H1 (cell line): ENCODE measurements around the gene MEMO1. TPM values are rescaled to one million over a fixed set of nuclear protein-coding genes. Genes with fewer than 3 reads are reported as not detected.

Experiments
- CTCF ChIA-PET: fragments of 300-600 bp; sonication (Branson Sonifier 250); formaldehyde crosslinking; loops from one replicate; lab custom pipeline; 2021; ENCODE audit not compliant: partially characterized antibody; lab: Charles Lee
- POLR2A ChIA-PET: fragments of 300-600 bp; sonication (Branson Sonifier 250); formaldehyde crosslinking; loops from one replicate; lab custom pipeline; 2021; ENCODE audit warnings: inconsistent platforms; ENCODE audit not compliant: partially characterized antibody; lab: Charles Lee
- DNase-seq, 2 experiments: peaks; one replicate each; pipeline versions ENCODE4 v3.0.0 to v3.0.0-alpha.2; 2010 to 2022; ENCODE audit warnings: low spot score in 2 of 2, low read depth in 1 of 2, mixed read lengths in 1 of 2
- FAIRE-seq: peaks from 2 replicates; lab custom pipeline; 2011; peaks lifted over from hg19 to GRCh38; lab: Jason Lieb, UNC
- H2AFZ ChIP-seq: 2 replicates; pipeline ENCODE4 v1.8.1; 2012; ENCODE audit warnings: low read length, inconsistent platforms
- H2AK5ac ChIP-seq: 2 replicates; pipeline ENCODE4 v1.6.1; 2013; ENCODE audit warnings: low read depth, low read length
- H2BK120ac ChIP-seq: replicated peaks from 2 replicates; pipeline ENCODE3; 2013; ENCODE audit warnings: low read depth, low read length, inconsistent platforms
- H2BK12ac ChIP-seq: 2 replicates; pipeline ENCODE4 v1.6.1; 2013; ENCODE audit warnings: low read depth, low read length
- H2BK15ac ChIP-seq: 2 replicates; pipeline ENCODE4 v1.6.1; 2013; ENCODE audit warnings: low read length
- H2BK20ac ChIP-seq: 2 replicates; pipeline ENCODE4 v1.6.1; 2013; ENCODE audit warnings: low read length
- H2BK5ac ChIP-seq: 2 replicates; pipeline ENCODE4 v1.6.1; 2013; ENCODE audit warnings: low read depth, low read length
- H3K14ac ChIP-seq: 2 replicates; pipeline ENCODE4 v1.6.1; 2013; ENCODE audit warnings: inconsistent platforms; ENCODE audit not compliant: insufficient read length
- H3K18ac ChIP-seq: 2 replicates; pipeline ENCODE4 v1.6.1; 2013; ENCODE audit warnings: low read length; ENCODE audit errors: extremely low read depth
- H3K23ac ChIP-seq: 2 replicates; pipeline ENCODE4 v1.6.1; 2013; ENCODE audit warnings: inconsistent platforms; ENCODE audit not compliant: insufficient read length
- H3K23me2 ChIP-seq: 2 replicates; pipeline ENCODE4 v1.6.1; 2013; ENCODE audit warnings: low read depth, low read length
- H3K27ac ChIP-seq: 2 replicates; pipeline ENCODE4 v1.6.1; 2011; ENCODE audit warnings: low read depth, low read length, inconsistent platforms
- H3K27me3 ChIP-seq, 4 experiments: replicated peaks in 1 of 4; 1 replicate in 1 of 4; 2 replicates in 3 of 4; pipeline versions ENCODE4 v1.6.1 to v1.8.1; 2011 to 2013; ENCODE audit warnings: low read length in 3 of 4, mild to moderate bottlenecking in 3 of 4, inconsistent platforms in 2 of 4, mixed read lengths in 2 of 4, moderate library complexity in 1 of 4; ENCODE audit not compliant: control insufficient read depth in 3 of 4, insufficient read depth in 3 of 4; ENCODE audit errors: extremely low read depth in 1 of 4
- H3K36me3 ChIP-seq, 4 experiments: 2 replicates each; pipeline versions ENCODE4 v1.6.1 to v1.8.1; 2011 to 2013; ENCODE audit warnings: mild to moderate bottlenecking in 4 of 4, low read length in 3 of 4, moderate library complexity in 2 of 4, control low read depth in 1 of 4, inconsistent platforms in 1 of 4; ENCODE audit not compliant: insufficient read depth in 4 of 4, control insufficient read depth in 2 of 4
- H3K4ac ChIP-seq: replicated peaks from 2 replicates; pipeline ENCODE3; 2013; ENCODE audit warnings: low read length, low read depth, mixed read lengths, inconsistent platforms; ENCODE audit not compliant: insufficient read length
- H3K4me1 ChIP-seq, 4 experiments: replicated peaks in 1 of 4; 1 replicate in 1 of 4; 2 replicates in 3 of 4; pipeline versions ENCODE4 v1.6.1 to v1.8.1; 2011 to 2013; ENCODE audit warnings: low read length in 3 of 4, inconsistent platforms in 2 of 4, mixed read lengths in 1 of 4; ENCODE audit not compliant: insufficient read depth in 4 of 4, control insufficient read depth in 3 of 4
- H3K4me2 ChIP-seq, 2 experiments: 2 replicates each; pipeline versions ENCODE4 v1.6.1 to v1.8.1; 2011 to 2013; ENCODE audit warnings: low read depth in 2 of 2, low read length in 2 of 2, control low read depth in 1 of 2, inconsistent platforms in 1 of 2, mild to moderate bottlenecking in 1 of 2; ENCODE audit not compliant: insufficient read depth in 1 of 2
- H3K4me3 ChIP-seq, 4 experiments: fragments of 200-600, 300-600 bp in 1 of 4; sonication (generic), shearing (Covaris generic), sonication (Bioruptor Twin) in 1 of 4; 2 replicates each; pipeline versions ENCODE4 v1.5.1 to v1.8.1; 2011 to 2016; ENCODE audit warnings: low read length in 4 of 4, low read depth in 3 of 4, control low read depth in 2 of 4, inconsistent platforms in 2 of 4, mild to moderate bottlenecking in 2 of 4, mixed read lengths in 1 of 4, moderate library complexity in 1 of 4; ENCODE audit not compliant: insufficient read depth in 2 of 4; ENCODE audit errors: extremely low read depth in 1 of 4
- H3K56ac ChIP-seq: replicated peaks from 2 replicates; pipeline ENCODE3; 2013; ENCODE audit warnings: low read depth, mild to moderate bottlenecking, mixed read lengths, low read length, inconsistent platforms; ENCODE audit not compliant: insufficient read length
- H3K79me1 ChIP-seq: 2 replicates; pipeline ENCODE4 v1.6.1; 2013; ENCODE audit warnings: low read depth, low read length, control low read depth
- H3K79me2 ChIP-seq, 2 experiments: 2 replicates each; pipeline versions ENCODE4 v1.6.1 to v1.8.1; 2012 to 2013; ENCODE audit warnings: low read length in 2 of 2, mild to moderate bottlenecking in 2 of 2, inconsistent platforms in 1 of 2; ENCODE audit not compliant: insufficient read depth in 2 of 2, control insufficient read depth in 1 of 2
- H3K9ac ChIP-seq, 4 experiments: replicated peaks in 1 of 4; 1 replicate in 1 of 4; 2 replicates in 3 of 4; pipeline versions ENCODE4 v1.6.1 to v1.8.1; 2011 to 2013; ENCODE audit warnings: low read depth in 3 of 4, low read length in 3 of 4, control low read depth in 2 of 4, mild to moderate bottlenecking in 2 of 4, moderate library complexity in 2 of 4, inconsistent platforms in 1 of 4; ENCODE audit errors: extremely low read depth in 1 of 4
- H3K9me3 ChIP-seq, 2 experiments: 2 replicates each; pipeline versions ENCODE4 v1.6.1 to v1.8.1; 2012 to 2013; ENCODE audit warnings: mild to moderate bottlenecking in 2 of 2, moderate library complexity in 2 of 2, control low read depth in 1 of 2, inconsistent platforms in 1 of 2, low read depth in 1 of 2, low read length in 1 of 2, mixed read lengths in 1 of 2; ENCODE audit not compliant: insufficient read depth in 2 of 2
- H4K20me1 ChIP-seq, 2 experiments: replicated peaks in 1 of 2; 2 replicates each; pipeline versions ENCODE3 to v1.8.1; 2011 to 2013; ENCODE audit warnings: inconsistent platforms in 2 of 2, low read length in 2 of 2, mild to moderate bottlenecking in 1 of 2; ENCODE audit not compliant: insufficient read depth in 2 of 2, control insufficient read depth in 1 of 2
- H4K5ac ChIP-seq: 2 replicates; pipeline ENCODE4 v1.6.1; 2013; ENCODE audit warnings: low read length, low read depth, mixed read lengths, inconsistent platforms; ENCODE audit not compliant: insufficient read length
- H4K8ac ChIP-seq: 2 replicates; pipeline ENCODE4 v1.8.0; 2013; ENCODE audit warnings: mild to moderate bottlenecking, moderate library complexity, low read length, inconsistent platforms; ENCODE audit not compliant: insufficient read depth; ENCODE audit errors: extremely low read depth
- H4K91ac ChIP-seq: replicated peaks from 2 replicates; pipeline ENCODE3; 2013; ENCODE audit warnings: low read length, mixed read lengths, inconsistent platforms; ENCODE audit not compliant: insufficient read length
- CBX5 ChIP-seq: fragments of 300-800, 300-1000 bp; sonication (generic); IDR thresholded peaks from 2 replicates; pipeline ENCODE4 v1.7.1; 2016; ENCODE audit warnings: antibody characterized with exemption, low read length, low read depth
- EZH2 ChIP-seq: fragments of 200-600 bp; sonication (generic); IDR thresholded peaks from 2 replicates; pipeline ENCODE4 v1.7.1; 2012; ENCODE audit warnings: low read depth, mild to moderate bottlenecking, moderate library complexity, low read length, inconsistent platforms; ENCODE audit not compliant: severe bottlenecking
- HDAC6 ChIP-seq: IDR thresholded peaks from one replicate; pipeline ENCODE4 v1.7.1; 2012; ENCODE audit warnings: low read depth, mild to moderate bottlenecking, inconsistent platforms, low read length, moderate library complexity
- JUND ChIP-seq: IDR thresholded peaks from 2 replicates; pipeline ENCODE4 v1.6.1; 2011; ENCODE audit warnings: mild to moderate bottlenecking, improper control_type of control experiment, low read length
- KDM1A ChIP-seq: fragments of 200-600, 300-600 bp; sonication (generic); IDR thresholded peaks from 2 replicates; pipeline ENCODE4 v1.7.1; 2016; ENCODE audit warnings: mild to moderate bottlenecking, low read length, borderline replicate concordance
- KDM4A ChIP-seq: IDR thresholded peaks from one replicate; pipeline ENCODE4 v1.7.1; 2012; ENCODE audit warnings: low read depth, mild to moderate bottlenecking, moderate library complexity, low read length, inconsistent platforms; ENCODE audit not compliant: severe bottlenecking
- MAFK ChIP-seq: IDR thresholded peaks from 2 replicates; pipeline ENCODE4 v1.6.1; 2012; ENCODE audit warnings: low read depth, mild to moderate bottlenecking, improper control_type of control experiment, low read length
- PHF8 ChIP-seq: fragments of 200-600 bp; sonication (generic); conservative IDR thresholded peaks from 2 replicates; pipeline ENCODE4 v1.7.1; 2012; ENCODE audit warnings: low read depth, mild to moderate bottlenecking, inconsistent platforms, low read length, moderate library complexity
- RNF2 ChIP-seq: fragments of 200-900, 300-1000 bp; sonication (generic); IDR thresholded peaks from 2 replicates; pipeline ENCODE4 v1.7.1; 2016; ENCODE audit warnings: borderline replicate concordance, low read depth, mild to moderate bottlenecking, antibody characterized with exemption, low read length; ENCODE audit not compliant: poor library complexity, severe bottlenecking; ENCODE audit errors: missing control alignments
- TAF1 ChIP-seq: IDR thresholded peaks from 2 replicates; pipeline ENCODE4 v1.6.1; 2011; ENCODE audit warnings: mild to moderate bottlenecking, low read depth, low read length
- TBP ChIP-seq: IDR thresholded peaks from 2 replicates; pipeline ENCODE4 v1.6.1; 2011; ENCODE audit warnings: low read depth, low read length, improper control_type of control experiment
- WGBS, 2 experiments: shearing (Covaris generic) in 1 of 2; methylation state at CpG; one replicate each; pipeline versions ENCODE4 v1.1.6 to v1.1.7; 2013 to 2015; ENCODE audit warnings: low lambda C conversion rate in 2 of 2, mixed read lengths in 2 of 2, inconsistent platforms in 1 of 2, low coverage in 1 of 2, missing lambda C conversion rate in 1 of 2; ENCODE audit not compliant: insufficient replicate concordance in 2 of 2, insufficient coverage in 1 of 2, insufficient read length in 1 of 2; ENCODE audit errors: extremely low coverage in 1 of 2, missing lambda C conversion rate in 1 of 2; 5-methylcytosine and 5-hydroxymethylcytosine counted together
- polyA plus RNA-seq, 7 experiments: library from polyadenylated mRNA; depleted of rRNA in 3 of 7; stranded (reverse) in 5 of 7; unstranded in 2 of 7; fragments of >200 nt in 5 of 7; fragments of 200-250 nt in 2 of 7; gene quantifications; 1 replicate in 5 of 7; 2 replicates in 1 of 7; 4 replicates in 1 of 7; pipeline versions ENCODE4 v1.2.1 to v1.2.3, GENCODE V29; 2011 to 2013; ENCODE audit warnings: missing spikeins in 2 of 7, mixed read lengths in 2 of 7
- total RNA-seq: library from RNA; stranded (reverse); fragmentation: NEBNext Ultra II Directional; extraction: Animal tissue kit (Norgen Biotek cat#: 25700); gene quantifications from 2 replicates; pipeline ENCODE4 v1.2.1, GENCODE V29; 2021

Gene MEMO1
- total and polyA plus RNA-seq, 2 of the 8 experiments (the other 6 are each of a cell fraction or from before 2014, with no cell fraction given): 26.9 to 54.7 TPM

GRCh38 chr2:32009516-32010256, 1.1 kb downstream of the MEMO1 start:
- Histone ChIP-seq H3K18ac (peak overlapping the region; percentile 71), H3K4me3 (peak overlapping the region; percentile 58 to 99 (median 81)), H3K4ac (peak overlapping the region; percentile 14), H3K9ac (peak overlapping the region; percentile 15 to 97 (median 66); a peak in 6 of 7 replicates), H4K5ac (no peak overlapping the region), H4K8ac (no peak overlapping the region), H4K91ac (no peak overlapping the region), H3K23ac (no peak overlapping the region), H2BK15ac (no peak overlapping the region), H3K14ac (no peak overlapping the region), H3K36me3 (no peaks in the 10 kb centered on the region; a peak in 1 of 8 replicates), H2BK120ac (no peak overlapping the region), H3K4me2 (peak overlapping the region; percentile 71 to 85), H3K79me2 (peaks cover 5 to 47% of the 10 kb centered on the region in 2 experiments), H3K23me2 (peaks cover 8% of the 10 kb centered on the region), H3K79me1 (peaks cover 3% of the 10 kb centered on the region; the same call in 1 of the 2 replicates), H2AFZ (no peak overlapping the region), H2BK20ac (no peak overlapping the region), H3K27ac (peak overlapping the region; percentile 71; the same call in 1 of the 2 replicates), H3K4me1 (peaks cover 0 to 13% (median 3%) of the 10 kb centered on the region in 4 experiments; a peak in 4 of 7 replicates), H2BK5ac (peak overlapping the region; percentile 24; the same call in 1 of the 2 replicates), H2AK5ac (no peak overlapping the region), H3K56ac (peak overlapping the region; percentile 32), H3K9me3 (no peaks in the 10 kb centered on the region), H3K27me3 (no peaks in the 10 kb centered on the region), H4K20me1 (peaks cover 8 to 15% of the 10 kb centered on the region in 2 experiments), H2BK12ac (no peak overlapping the region)
- no peak for FAIRE-seq
- DNase-seq: peak in 1 of 2 experiments; percentile 57
- ChIA-PET POLR2A (interaction anchor here (1.0 to 2.3 kb wide), 4 partner anchors 16 to 37 kb away, joined by 3 to 10 read pairs (median 6); partner anchors contain the start of gene DPY30), CTCF (interaction anchor here (1.9 kb wide), 1 partner anchor 76 kb away, joined by 4 read pairs; no protein-coding TSS in a partner anchor)
- 3% methylated on average over 38 of the region's 91 CpGs; no CpG with 5 or more reads in 1 of the 2 experiments for WGBS, 2 experiments
- TF ChIP-seq RNF2: no peak
- TF ChIP-seq TAF1: no peak
- no peak for TF ChIP-seq CBX5
- TF ChIP-seq KDM4A: no peak
- no peak for TF ChIP-seq TBP
- TF ChIP-seq MAFK: no peak
- TF ChIP-seq KDM1A: no peak
- TF ChIP-seq PHF8: peak; percentile 36
- TF ChIP-seq JUND: no peak
- TF ChIP-seq HDAC6: no peak
- no peak for TF ChIP-seq EZH2
